Naive B cell (primary cell): ENCODE data around the gene ZFP92. TPM values are rescaled to one million over a fixed set of nuclear protein-coding genes. Genes with fewer than 3 reads are reported as not detected.

Experiments
- ATAC-seq, 2 donors: fragments of 150-1000 bp; cut with Tn5 transposase; 2 replicates each; pipeline ENCODE4 v1.10.0; 2021; ENCODE audit warnings: low read depth in 2 of 2, mild to moderate bottlenecking in 2 of 2, moderate library complexity in 2 of 2
- DNase-seq: peaks from one replicate; pipeline ENCODE4 v3.0.0; 2022
- H3K27ac Mint-ChIP-seq, 6 donors: one replicate each; pipeline ENCODE4 v1.8.0; 2020 to 2022; ENCODE audit warnings: mild to moderate bottlenecking in 6 of 6, mixed read lengths in 6 of 6, moderate library complexity in 5 of 6, inconsistent platforms in 2 of 6
- H3K27me3 Mint-ChIP-seq, 3 donors: one replicate each; pipeline ENCODE4 v1.8.0; 2021 to 2022; ENCODE audit warnings: mixed read lengths in 3 of 3, mild to moderate bottlenecking in 1 of 3
- H3K36me3 Mint-ChIP-seq, 2 donors: one replicate each; pipeline ENCODE4 v1.8.0; 2020 to 2022; ENCODE audit warnings: mixed read lengths in 2 of 2, inconsistent platforms in 1 of 2, mild to moderate bottlenecking in 1 of 2
- H3K4me1 Mint-ChIP-seq, 3 donors: one replicate each; pipeline ENCODE4 v1.8.0; 2020 to 2022; ENCODE audit warnings: mixed read lengths in 3 of 3, inconsistent platforms in 1 of 3, mild to moderate bottlenecking in 1 of 3, moderate library complexity in 1 of 3
- H3K4me3 Mint-ChIP-seq, 8 donors: one replicate each; pipeline ENCODE4 v1.8.0; 2020 to 2022; ENCODE audit warnings: mild to moderate bottlenecking in 8 of 8, mixed read lengths in 8 of 8, moderate library complexity in 8 of 8, inconsistent platforms in 2 of 8
- H3K9me3 Mint-ChIP-seq, 7 donors: one replicate each; pipeline ENCODE4 v1.8.0; 2020 to 2022; ENCODE audit warnings: mixed read lengths in 7 of 7, mild to moderate bottlenecking in 5 of 7, inconsistent platforms in 2 of 7, moderate library complexity in 1 of 7
- polyA plus RNA-seq, 6 donors: library from polyadenylated mRNA; unstranded; fragments of 300-500 nt; fragmentation: Illumina TruSeq; gene quantifications; one replicate each; pipeline ENCODE4 v1.2.3, GENCODE V29; 2021; ENCODE audit warnings: low read depth in 6 of 6

The ZFP92 gene
- polyA plus RNA-seq, 6 donors from 2014 or later = 0.04 to 0.21 (median 0.09) TPM; not detected in 3

DNA sequence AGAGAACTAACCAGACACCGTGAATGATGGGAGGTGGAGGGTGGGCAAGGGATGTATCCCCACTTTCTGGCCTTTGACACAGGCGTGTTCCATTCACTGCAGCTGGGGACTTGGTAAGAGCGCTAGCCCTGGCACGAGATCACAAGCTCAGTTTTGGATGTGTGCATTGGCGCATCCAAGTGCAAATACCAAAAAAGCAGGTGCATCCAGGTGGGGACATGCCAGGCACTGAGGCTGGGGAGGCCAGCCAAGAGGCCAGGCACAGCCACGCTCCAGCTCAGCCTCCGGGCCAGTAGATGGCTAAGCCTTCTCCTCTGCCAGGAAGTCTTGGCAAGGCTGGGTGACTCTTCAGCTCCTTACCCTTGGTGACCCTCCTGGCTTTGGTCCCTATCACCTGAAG lies 4.4 kb upstream of the ZFP92 start:
- Mint-ChIP-seq H3K36me3 (no peaks in the 10 kb centered on the region), H3K27ac (no peak overlapping the region), H3K27me3 (peaks cover 0 to 4% (median 2%) of the 10 kb centered on the region in 3 donors), H3K4me3 (peak overlapping the region in 1 of 8 donors; percentile 41), H3K4me1 (peaks cover 2 to 10% (median 5%) of the 10 kb centered on the region in 3 donors), H3K9me3 (peaks cover 0 to 4% (median 2%) of the 10 kb centered on the region in 7 donors)
- no peak for DNase-seq
- ATAC-seq = no peak

DNA sequence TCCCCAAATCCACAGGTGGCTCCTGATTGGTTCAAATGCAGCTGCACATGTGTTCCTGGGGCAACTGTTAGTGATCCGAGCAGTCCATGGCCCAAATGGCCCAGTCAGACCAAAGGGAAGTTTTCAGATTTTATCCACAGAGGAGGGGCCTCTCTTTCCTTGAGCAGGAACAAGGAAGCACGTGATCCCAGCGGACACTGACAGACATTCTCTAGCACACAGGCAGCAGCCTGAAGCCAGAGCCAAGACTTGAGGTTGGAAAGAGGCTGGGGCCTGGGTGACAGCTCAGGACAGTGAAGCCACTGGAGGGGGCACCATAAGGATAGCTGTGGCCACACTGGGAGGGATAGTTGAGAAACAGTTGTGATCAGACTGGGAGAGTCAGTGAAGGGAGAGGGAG lies 3.5 kb upstream of the ZFP92 start:
- Mint-ChIP-seq H3K9me3 (peaks cover 0 to 2% (median 0%) of the 10 kb centered on the region in 7 donors), H3K4me3 (no peak overlapping the region), H3K27me3 (peaks cover 0 to 8% (median 0%) of the 10 kb centered on the region in 3 donors), H3K36me3 (no peaks in the 10 kb centered on the region), H3K27ac (no peak overlapping the region), H3K4me1 (peaks cover 8 to 18% (median 12%) of the 10 kb centered on the region in 3 donors)
- ATAC-seq (no peak), DNase-seq (no peak)

DNA sequence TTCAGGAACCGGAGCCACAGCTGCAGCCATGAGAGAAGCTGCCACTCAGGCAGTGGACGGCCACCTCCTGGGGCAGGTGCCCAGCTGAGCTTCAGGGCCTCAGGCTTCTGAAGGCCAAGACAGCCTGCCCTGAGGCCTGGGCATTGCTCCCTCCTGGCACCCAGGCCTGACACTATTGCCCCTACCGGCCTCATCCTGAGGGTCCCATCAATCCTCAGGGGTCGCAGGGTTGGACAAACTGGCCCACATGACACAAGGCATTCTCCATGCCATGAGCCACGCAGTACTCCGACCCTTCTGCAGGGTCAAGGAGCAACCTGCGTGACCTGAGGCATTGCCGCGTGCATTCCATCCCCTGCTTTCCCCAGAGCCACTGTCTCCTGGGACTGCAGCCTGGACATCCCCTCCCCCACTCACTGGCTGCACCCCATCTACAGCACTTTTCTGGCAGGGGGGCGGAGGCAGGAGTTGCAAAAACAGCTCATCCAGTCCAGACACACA lies 3.0 kb upstream of the ZFP92 start:
- Mint-ChIP-seq H3K4me3 (no peak overlapping the region), H3K27me3 (peaks cover 0 to 8% (median 0%) of the 10 kb centered on the region in 3 donors), H3K4me1 (peaks cover 8 to 18% (median 12%) of the 10 kb centered on the region in 3 donors), H3K36me3 (no peaks in the 10 kb centered on the region), H3K9me3 (peaks cover 0 to 2% (median 0%) of the 10 kb centered on the region in 7 donors), H3K27ac (no peak overlapping the region)
- DNase-seq (no peak), ATAC-seq (no peak)

DNA sequence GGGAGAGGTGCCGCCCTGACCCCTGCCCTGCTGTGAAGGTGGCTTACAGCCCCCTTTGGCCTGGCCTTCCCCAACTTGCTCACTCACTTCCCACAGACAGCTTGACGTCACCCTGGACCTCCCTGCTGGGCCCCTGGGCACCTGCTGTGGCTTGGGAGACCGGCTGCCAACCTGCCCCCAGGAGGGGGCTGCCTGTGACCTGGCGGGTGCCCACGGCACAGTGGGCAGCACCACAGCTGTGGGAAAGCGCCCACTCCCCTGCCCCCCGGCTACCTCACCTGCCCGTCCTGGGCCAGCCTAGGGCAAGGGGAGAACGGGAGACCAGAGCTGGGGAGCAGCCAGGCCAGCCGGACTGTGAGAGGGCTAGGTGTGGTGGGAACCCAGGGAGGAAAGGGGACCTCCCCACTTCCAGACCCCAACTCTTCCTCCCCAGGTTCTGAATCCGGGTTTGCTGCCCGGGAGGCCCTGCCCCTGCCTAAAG lies 2.4 kb upstream of the ZFP92 start:
- Mint-ChIP-seq H3K27me3 (peaks cover 0 to 8% (median 0%) of the 10 kb centered on the region in 3 donors), H3K4me1 (peaks cover 8 to 18% (median 12%) of the 10 kb centered on the region in 3 donors), H3K36me3 (no peaks in the 10 kb centered on the region), H3K4me3 (no peak overlapping the region), H3K9me3 (peaks cover 0 to 2% (median 0%) of the 10 kb centered on the region in 7 donors), H3K27ac (no peak overlapping the region)
- DNase-seq = no peak
- no peak for ATAC-seq

DNA sequence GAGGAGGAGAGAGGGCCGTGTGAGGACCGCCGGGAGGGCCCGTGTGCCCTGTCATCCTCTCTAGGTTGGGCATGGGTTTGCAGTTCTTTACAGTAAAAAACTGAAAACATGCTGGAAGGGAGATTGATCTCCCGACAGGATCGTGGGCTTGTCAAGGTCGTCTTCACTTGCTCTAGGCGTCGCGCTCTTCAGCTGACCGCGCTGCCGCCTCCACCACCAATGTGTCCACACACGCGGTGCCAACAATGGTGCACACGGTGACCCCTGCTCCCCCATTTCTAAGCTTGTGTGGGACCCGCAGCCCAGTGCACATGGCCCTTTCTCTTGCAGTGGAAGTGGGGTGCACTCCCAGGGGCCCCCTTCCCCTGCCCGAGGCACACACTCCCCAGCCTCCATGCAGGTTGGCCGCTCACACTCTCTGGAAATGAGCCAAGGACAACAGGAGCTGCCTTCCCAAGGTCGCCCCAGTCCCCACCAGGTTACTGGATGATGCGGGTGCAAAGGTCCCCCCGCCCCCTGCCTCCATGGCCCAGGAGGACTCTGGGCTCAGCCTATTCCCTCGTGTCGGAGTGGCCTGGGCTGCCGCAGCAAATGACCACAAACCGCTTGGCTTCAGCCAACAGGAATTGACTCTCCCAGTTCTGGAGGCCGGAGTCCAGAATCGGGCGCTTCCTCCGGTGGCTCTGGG lies 1.7 kb upstream of the ZFP92 start:
- H3K27me3 Mint-ChIP-seq = peaks cover 0 to 8% (median 0%) of the 10 kb centered on the region in 3 donors
- H3K4me3 Mint-ChIP-seq = no peak overlapping the region
- no peaks in the 10 kb centered on the region for H3K36me3 Mint-ChIP-seq
- peaks cover 0 to 2% (median 0%) of the 10 kb centered on the region in 7 donors for H3K9me3 Mint-ChIP-seq
- peaks cover 8 to 18% (median 12%) of the 10 kb centered on the region in 3 donors for H3K4me1 Mint-ChIP-seq
- no peak overlapping the region for H3K27ac Mint-ChIP-seq
- no peak for ATAC-seq
- no peak for DNase-seq

GRCh38 chrX:153410373-153410772 lies 899 bp upstream of the ZFP92 start:
- H3K4me3 Mint-ChIP-seq = peak overlapping the region in 4 of 8 donors; percentile 67 to 85 (median 78)
- peaks cover 8 to 16% (median 12%) of the 10 kb centered on the region in 3 donors for H3K4me1 Mint-ChIP-seq
- H3K9me3 Mint-ChIP-seq = peaks cover 0 to 2% (median 0%) of the 10 kb centered on the region in 7 donors
- no peaks in the 10 kb centered on the region for H3K36me3 Mint-ChIP-seq
- DNase-seq = no peak
- H3K27ac Mint-ChIP-seq = no peak overlapping the region
- ATAC-seq = no peak
- H3K27me3 Mint-ChIP-seq = peaks cover 0 to 8% (median 0%) of the 10 kb centered on the region in 3 donors

- Mint-ChIP-seq H3K4me3 (peak overlapping the region in 7 of 8 donors; percentile 58 to 90 (median 78)), H3K36me3 (no peaks in the 10 kb centered on the region), H3K27ac (peak overlapping the region in 1 of 6 donors; percentile 94), H3K9me3 (peaks cover 0 to 3% (median 0%) of the 10 kb centered on the region in 7 donors), H3K4me1 (peaks cover 8 to 15% (median 12%) of the 10 kb centered on the region in 3 donors), H3K27me3 (peaks cover 0 to 8% (median 4%) of the 10 kb centered on the region in 3 donors)
- ATAC-seq = no peak
- no peak for DNase-seq
Observed at GRCh38 chrX:153410888-153411254, 401 bp upstream of the ZFP92 start.

DNA sequence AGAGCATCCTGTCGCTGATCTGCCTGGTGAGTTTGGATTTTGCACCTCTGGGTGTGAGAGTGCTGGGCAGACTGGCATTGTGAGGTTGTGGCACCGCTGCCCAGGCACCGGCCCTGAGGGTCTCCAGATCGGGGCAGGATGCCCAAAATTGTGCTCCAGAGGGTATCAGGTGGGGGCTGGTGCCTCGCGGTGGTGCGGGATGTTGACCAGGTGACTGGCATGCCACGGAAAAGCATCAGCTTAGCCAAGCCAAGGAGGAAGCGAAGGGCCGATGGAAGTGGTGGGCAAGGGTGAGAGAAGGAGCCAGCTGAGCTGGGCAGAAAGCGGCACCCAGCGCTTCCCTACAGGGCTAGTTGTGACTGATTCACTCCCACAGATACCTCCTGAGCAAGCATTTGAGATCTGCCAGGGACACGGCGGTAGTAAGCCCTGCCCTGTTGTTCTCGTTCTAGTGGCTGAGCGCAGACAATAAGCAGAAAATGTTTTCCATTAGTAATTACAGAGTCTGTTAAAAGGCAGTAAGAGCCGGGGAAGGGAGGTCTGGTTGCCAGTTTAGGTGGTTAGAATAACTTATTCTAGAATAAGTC lies 809 bp downstream of the ZFP92 start:
- H3K4me3 Mint-ChIP-seq = peak overlapping the region; percentile 61 to 84 (median 75)
- ATAC-seq (peak in 1 of 2 donors; percentile 9), DNase-seq (no peak)
- H3K4me1 Mint-ChIP-seq = peaks cover 8 to 15% (median 12%) of the 10 kb centered on the region in 3 donors
- H3K27ac Mint-ChIP-seq = peak overlapping the region in 1 of 6 donors; percentile 63
- H3K36me3 Mint-ChIP-seq = no peaks in the 10 kb centered on the region
- peaks cover 0 to 14% (median 12%) of the 10 kb centered on the region in 3 donors for H3K27me3 Mint-ChIP-seq
- peaks cover 0 to 3% (median 0%) of the 10 kb centered on the region in 7 donors for H3K9me3 Mint-ChIP-seq

- DNase-seq (no peak), ATAC-seq (no peak)
- Mint-ChIP-seq H3K36me3 (no peaks in the 10 kb centered on the region), H3K4me3 (peak overlapping the region in 5 of 8 donors; percentile 68 to 84 (median 80)), H3K27ac (no peak overlapping the region), H3K27me3 (peaks cover 0 to 22% (median 12%) of the 10 kb centered on the region in 3 donors), H3K4me1 (peaks cover 8 to 15% (median 12%) of the 10 kb centered on the region in 3 donors), H3K9me3 (peaks cover 0 to 3% (median 0%) of the 10 kb centered on the region in 7 donors)
Observed at GRCh38 chrX:153412746-153413720, 1.8 kb downstream of the ZFP92 start.

DNA sequence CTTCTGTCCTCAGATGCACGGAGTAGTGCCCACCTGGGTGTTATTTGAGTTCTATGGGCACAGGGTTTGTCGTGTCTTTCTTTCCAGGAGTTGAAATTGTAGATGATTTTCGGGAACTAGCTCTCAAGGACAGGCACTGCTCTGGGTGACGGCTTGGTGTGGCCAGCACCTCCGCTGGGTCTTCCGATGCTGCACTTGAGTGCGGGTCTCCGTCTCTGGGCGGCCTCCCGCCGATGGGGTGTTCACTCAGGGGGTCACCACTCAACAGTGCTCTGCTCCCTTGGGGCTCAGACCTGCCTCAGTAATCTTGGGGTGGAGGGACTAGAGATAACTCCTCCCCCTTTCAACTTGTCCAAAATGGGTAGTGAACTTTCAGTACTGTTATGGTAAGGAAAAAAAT lies 2.5 kb downstream of the ZFP92 start:
- peak overlapping the region in 3 of 8 donors; percentile 35 to 69 (median 49) for H3K4me3 Mint-ChIP-seq
- ATAC-seq = no peak
- no peaks in the 10 kb centered on the region for H3K36me3 Mint-ChIP-seq
- no peak overlapping the region for H3K27ac Mint-ChIP-seq
- peaks cover 0 to 3% (median 0%) of the 10 kb centered on the region in 7 donors for H3K9me3 Mint-ChIP-seq
- DNase-seq = no peak
- peaks cover 8 to 15% (median 12%) of the 10 kb centered on the region in 3 donors for H3K4me1 Mint-ChIP-seq
- H3K27me3 Mint-ChIP-seq = peaks cover 0 to 22% (median 12%) of the 10 kb centered on the region in 3 donors

DNA sequence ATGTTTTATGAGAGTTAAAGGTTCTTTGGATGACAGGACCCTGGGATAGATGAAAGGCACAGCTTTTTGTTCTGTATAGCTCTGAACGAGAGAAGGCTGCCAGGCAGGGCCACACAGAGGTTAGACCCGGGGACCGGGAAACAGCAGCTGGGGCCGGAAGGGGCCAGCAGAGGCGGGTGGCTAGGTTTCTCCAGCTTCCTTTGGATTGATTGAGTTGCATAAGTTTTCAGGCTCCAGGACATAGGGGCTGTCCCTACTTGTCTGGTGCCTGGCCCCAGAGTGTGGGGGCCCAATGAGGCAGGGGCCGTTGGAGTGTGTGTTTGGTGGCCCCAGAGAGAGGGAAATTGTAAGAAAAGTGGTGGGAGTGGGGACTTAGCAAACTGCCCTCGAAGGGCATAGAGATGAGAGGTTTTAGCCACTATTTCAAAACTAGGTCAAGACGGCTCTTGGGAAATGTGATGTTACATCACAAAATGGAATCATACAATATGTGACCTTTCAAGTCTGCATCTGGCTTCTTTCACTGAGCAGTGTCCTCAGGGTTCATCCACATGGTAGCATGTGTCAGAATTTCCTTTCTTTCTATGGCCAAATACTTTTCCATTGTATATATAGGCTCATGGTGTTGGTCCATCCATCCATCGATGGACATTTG lies 3.7 kb downstream of the ZFP92 start:
- peaks cover 0 to 3% (median 0%) of the 10 kb centered on the region in 7 donors for H3K9me3 Mint-ChIP-seq
- ATAC-seq = no peak
- no peak overlapping the region for H3K27ac Mint-ChIP-seq
- peaks cover 0 to 22% (median 12%) of the 10 kb centered on the region in 3 donors for H3K27me3 Mint-ChIP-seq
- peaks cover 8 to 15% (median 12%) of the 10 kb centered on the region in 3 donors for H3K4me1 Mint-ChIP-seq
- no peaks in the 10 kb centered on the region for H3K36me3 Mint-ChIP-seq
- H3K4me3 Mint-ChIP-seq = no peak overlapping the region
- DNase-seq = no peak

GRCh38 chrX:153416781-153417450 lies 5.6 kb downstream of the ZFP92 start:
- DNase-seq (no peak), ATAC-seq (no peak)
- Mint-ChIP-seq H3K27me3 (peaks cover 0 to 22% (median 10%) of the 10 kb centered on the region in 3 donors), H3K27ac (no peak overlapping the region), H3K9me3 (peaks cover 0 to 2% (median 0%) of the 10 kb centered on the region in 7 donors), H3K4me1 (peaks cover 6 to 7% (median 6%) of the 10 kb centered on the region in 3 donors), H3K36me3 (no peaks in the 10 kb centered on the region), H3K4me3 (peak overlapping the region in 1 of 8 donors; percentile 33)
